SK-N-SH treated with all-trans-retinoic acid at 6 μM for 48 hours (cell line): ENCODE results near the gene STK11.
A peak's percentile ranks its signal among the peaks of the same experiment; 100 is the strongest.

Source experiments
- ATAC-seq: fragments of 200-7000 bp; cut with Tn5 transposase; 3 replicates; pipeline ENCODE4 v1.9.1; 2020; ENCODE audit warnings: mild to moderate bottlenecking, moderate library complexity
- ARNTL ChIP-seq: fragments of 450-650 bp; formaldehyde crosslinking; IDR thresholded peaks from 2 replicates; pipeline ENCODE4 v1.5.0; 2020; ENCODE audit warnings: low read depth, mild to moderate bottlenecking, moderate library complexity, borderline replicate concordance
- BACH2 ChIP-seq: fragments of 250-450 bp; sonication (Bioruptor Pico); IDR thresholded peaks from 2 replicates; pipeline ENCODE4 v1.9.0; 2021; ENCODE audit warnings: mild to moderate bottlenecking, borderline replicate concordance
- CREB5 ChIP-seq: fragments of 250-450 bp; sonication (Bioruptor Pico); IDR thresholded peaks from 2 replicates; pipeline ENCODE4 v1.5.1; 2020; ENCODE audit warnings: low read depth, mild to moderate bottlenecking, moderate library complexity
- CSDC2 ChIP-seq: fragments of 250-450 bp; sonication (Bioruptor Pico); IDR thresholded peaks from 2 replicates; pipeline ENCODE4 v1.5.0; 2020; ENCODE audit warnings: mild to moderate bottlenecking, moderate library complexity
- CSRNP3 ChIP-seq: fragments of 250-450 bp; sonication (Bioruptor Pico); IDR thresholded peaks from 2 replicates; pipeline ENCODE4 v1.5.1; 2021; ENCODE audit warnings: mild to moderate bottlenecking, moderate library complexity
- ESRRG ChIP-seq: fragments of 250-450 bp; sonication (Bioruptor Pico); IDR thresholded peaks from 2 replicates; pipeline ENCODE4 v1.6.1; 2021; ENCODE audit warnings: mild to moderate bottlenecking
- GLIS3 ChIP-seq: fragments of 250-450 bp; sonication (Bioruptor Pico); IDR thresholded peaks from 2 replicates; pipeline ENCODE4 v1.5.0; 2020; ENCODE audit warnings: mild to moderate bottlenecking, moderate library complexity
- ISL1 ChIP-seq: fragments of 250-450 bp; sonication (Bioruptor Pico); IDR thresholded peaks from 2 replicates; pipeline ENCODE4 v2.1.2; 2022; ENCODE audit warnings: mild to moderate bottlenecking, moderate library complexity
- OSR1 ChIP-seq: fragments of 250-450 bp; sonication (Bioruptor Pico); IDR thresholded peaks from 2 replicates; pipeline ENCODE4 v1.8.0; 2022; ENCODE audit warnings: moderate library complexity, mild to moderate bottlenecking, inconsistent platforms
- PATZ1 ChIP-seq: fragments of 250-450 bp; sonication (Bioruptor Pico); IDR thresholded peaks from 2 replicates; pipeline ENCODE4 v1.8.0; 2020; ENCODE audit warnings: mild to moderate bottlenecking, moderate library complexity, borderline replicate concordance
- POU6F1 ChIP-seq: fragments of 250-450 bp; sonication (Bioruptor Pico); IDR thresholded peaks from 2 replicates; pipeline ENCODE4 v1.8.0; 2021; ENCODE audit warnings: low read depth, mild to moderate bottlenecking, moderate library complexity, borderline replicate concordance
- PPARA ChIP-seq: fragments of 250-450 bp; sonication (Bioruptor Pico); IDR thresholded peaks from 2 replicates; pipeline ENCODE4 v1.5.0; 2020; ENCODE audit warnings: mild to moderate bottlenecking, borderline replicate concordance
- RARB ChIP-seq: fragments of 250-450 bp; sonication (Bioruptor Pico); IDR thresholded peaks from 2 replicates; pipeline ENCODE4 v1.8.0; 2021; ENCODE audit warnings: mild to moderate bottlenecking, moderate library complexity
- SNAI2 ChIP-seq: fragments of 250-450 bp; sonication (Bioruptor Pico); IDR thresholded peaks from 2 replicates; pipeline ENCODE4 v1.5.0; 2020; ENCODE audit warnings: mild to moderate bottlenecking, moderate library complexity
- TCF4 ChIP-seq: fragments of 250-450 bp; sonication (Bioruptor Pico); IDR thresholded peaks from 2 replicates; pipeline ENCODE4 v1.8.0; 2021; ENCODE audit warnings: mild to moderate bottlenecking, moderate library complexity, borderline replicate concordance
- TOX ChIP-seq: fragments of 250-450 bp; sonication (Bioruptor Pico); IDR thresholded peaks from 2 replicates; pipeline ENCODE4 v1.8.0; 2021; ENCODE audit warnings: mild to moderate bottlenecking, moderate library complexity, borderline replicate concordance
- TSHZ2 ChIP-seq: fragments of 250-450 bp; sonication (Bioruptor Pico); IDR thresholded peaks from 2 replicates; pipeline ENCODE4 v1.5.0; 2020; ENCODE audit warnings: mild to moderate bottlenecking, moderate library complexity
- ZC3H10 ChIP-seq: fragments of 250-450 bp; sonication (Bioruptor Pico); IDR thresholded peaks from 2 replicates; pipeline ENCODE4 v1.5.1; 2021; ENCODE audit warnings: mild to moderate bottlenecking, moderate library complexity
- ZFP3 ChIP-seq: fragments of 250-450 bp; sonication (Bioruptor Pico); IDR thresholded peaks from 2 replicates; pipeline ENCODE4 v1.5.0; 2020; ENCODE audit warnings: mild to moderate bottlenecking, moderate library complexity
- ZFP30 ChIP-seq: fragments of 450-650 bp; formaldehyde crosslinking; IDR thresholded peaks from 2 replicates; pipeline ENCODE4 v1.5.0; 2022; ENCODE audit warnings: mild to moderate bottlenecking, moderate library complexity
- ZNF565 ChIP-seq: fragments of 450-650 bp; formaldehyde crosslinking; conservative IDR thresholded peaks from 2 replicates; pipeline ENCODE4 v1.5.0; 2020; ENCODE audit warnings: low read depth, mild to moderate bottlenecking, moderate library complexity
- ZNF8 ChIP-seq: fragments of 450-650 bp; formaldehyde crosslinking; IDR thresholded peaks from 2 replicates; pipeline ENCODE4 v1.5.0; 2020; ENCODE audit warnings: mild to moderate bottlenecking, moderate library complexity

Gene STK11

GRCh38 chr19:1268226-1269064, 62.9 kb downstream of the STK11 start:
- no peak for ATAC-seq
- TF ChIP-seq ZNF8 (CRISPR knock-in tag) (no peak), GLIS3 (CRISPR knock-in tag) (no peak), OSR1 (CRISPR knock-in tag) (no peak), CSDC2 (CRISPR knock-in tag) (no peak), RARB (CRISPR knock-in tag) (no peak), PPARA (no peak), TSHZ2 (CRISPR knock-in tag) (no peak), SNAI2 (CRISPR knock-in tag) (no peak), ISL1 (CRISPR knock-in tag) (no peak), PATZ1 (CRISPR knock-in tag) (no peak), ARNTL (no peak), ZNF565 (CRISPR knock-in tag) (no peak), CSRNP3 (CRISPR knock-in tag) (no peak), BACH2 (CRISPR knock-in tag) (no peak), ESRRG (CRISPR knock-in tag) (no peak), ZC3H10 (no peak), TCF4 (no peak)

GRCh38 chr19:1269065-1269477, 63.5 kb downstream of the STK11 start, which contains the start of gene CIRBP:
Gene CIRBP, plus strand, starts transcription at chr19:1269332. Its CDS starts 1,602 bp downstream, at chr19:1270934.
- no peak for TF ChIP-seq TCF4
- no peak for TF ChIP-seq PPARA
- TF ChIP-seq ARNTL, result no peak
- TF ChIP-seq PATZ1 (CRISPR knock-in tag), result no peak
- no peak for TF ChIP-seq ISL1 (CRISPR knock-in tag)
- no peak for TF ChIP-seq POU6F1 (CRISPR knock-in tag)
- TF ChIP-seq ESRRG (CRISPR knock-in tag), result no peak
- no peak for TF ChIP-seq ZFP3 (CRISPR knock-in tag)
- no peak for TF ChIP-seq ZFP30
- no peak for TF ChIP-seq ZC3H10
- no peak for TF ChIP-seq OSR1 (CRISPR knock-in tag)
- no peak for TF ChIP-seq GLIS3 (CRISPR knock-in tag)
- TF ChIP-seq CREB5, result no peak
- TF ChIP-seq CSDC2 (CRISPR knock-in tag), result no peak
- no peak for TF ChIP-seq TOX (CRISPR knock-in tag)
- no peak for TF ChIP-seq TSHZ2 (CRISPR knock-in tag)
- no peak for TF ChIP-seq SNAI2 (CRISPR knock-in tag)
- ATAC-seq, result peak; percentile 66
